HK-2 (cell line): ENCODE data around the gene CARMIL1.
"Not testable (repeated sequence)": the region's sequence is repeated elsewhere in the genome, so short reads cannot be mapped to it uniquely, and the experiment has no call there.

Source experiments
- DNase-seq: peaks from one replicate; pipeline ENCODE4 v3.0.0-alpha.2; 2018; ENCODE audit not compliant: unreplicated experiment

Gene CARMIL1

DNA sequence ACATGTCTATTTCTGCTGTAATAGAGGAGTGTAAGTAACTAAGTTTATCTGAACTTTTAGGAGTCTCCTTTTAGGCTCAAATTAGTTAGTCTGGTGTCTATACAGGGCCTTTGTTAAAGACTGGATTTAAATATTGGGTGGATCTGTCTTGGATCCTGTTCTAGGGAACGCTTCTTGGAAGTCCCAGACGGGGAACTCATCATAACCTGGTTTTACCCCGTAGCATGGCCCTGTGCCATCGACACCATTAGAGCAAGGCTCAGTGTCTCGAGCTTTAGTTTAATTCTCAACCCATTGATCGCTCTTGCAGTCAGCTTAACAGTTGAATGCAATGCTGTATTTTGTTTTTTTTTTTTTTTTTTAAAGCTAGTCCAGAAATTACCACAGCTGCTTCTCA is 89.9 kb downstream of the CARMIL1 start:
- DNase-seq = no peak

DNA sequence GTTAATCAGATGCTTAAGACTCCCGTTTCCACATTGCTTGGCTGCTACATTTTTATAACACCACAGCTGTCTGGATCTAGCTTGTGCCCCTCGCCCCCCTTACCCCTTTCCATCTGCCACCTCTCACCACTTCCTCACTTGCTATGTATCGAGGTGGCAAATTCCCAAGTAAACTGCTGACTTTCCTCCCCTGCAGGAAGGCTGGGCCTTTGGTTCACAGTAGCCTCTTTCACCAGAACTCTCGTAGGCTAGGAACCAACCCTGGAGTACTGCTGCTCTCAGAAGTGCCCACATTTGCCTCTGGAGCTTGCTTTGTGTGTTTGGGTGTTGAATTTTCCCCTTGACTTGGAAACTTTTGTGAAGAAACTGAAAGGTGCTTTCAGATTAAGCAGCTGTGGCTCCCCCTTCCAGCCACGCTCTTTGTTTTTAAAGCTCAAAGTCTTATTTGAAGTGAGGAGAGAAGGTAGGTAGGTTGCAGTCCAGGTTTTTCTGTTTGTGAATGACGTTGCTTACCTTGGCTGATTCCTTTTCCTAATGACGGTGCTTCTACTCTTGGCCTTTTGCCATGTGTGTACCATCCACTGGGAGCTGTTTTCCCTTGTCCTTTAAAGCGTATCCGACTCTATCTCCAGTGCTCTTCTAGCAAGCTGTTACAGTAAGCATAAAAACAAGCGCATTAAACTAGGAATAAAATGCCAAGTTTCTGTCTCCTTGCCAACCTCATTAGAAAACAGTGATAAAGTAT is 90.4 kb downstream of the CARMIL1 start:
- no peak for DNase-seq

DNA sequence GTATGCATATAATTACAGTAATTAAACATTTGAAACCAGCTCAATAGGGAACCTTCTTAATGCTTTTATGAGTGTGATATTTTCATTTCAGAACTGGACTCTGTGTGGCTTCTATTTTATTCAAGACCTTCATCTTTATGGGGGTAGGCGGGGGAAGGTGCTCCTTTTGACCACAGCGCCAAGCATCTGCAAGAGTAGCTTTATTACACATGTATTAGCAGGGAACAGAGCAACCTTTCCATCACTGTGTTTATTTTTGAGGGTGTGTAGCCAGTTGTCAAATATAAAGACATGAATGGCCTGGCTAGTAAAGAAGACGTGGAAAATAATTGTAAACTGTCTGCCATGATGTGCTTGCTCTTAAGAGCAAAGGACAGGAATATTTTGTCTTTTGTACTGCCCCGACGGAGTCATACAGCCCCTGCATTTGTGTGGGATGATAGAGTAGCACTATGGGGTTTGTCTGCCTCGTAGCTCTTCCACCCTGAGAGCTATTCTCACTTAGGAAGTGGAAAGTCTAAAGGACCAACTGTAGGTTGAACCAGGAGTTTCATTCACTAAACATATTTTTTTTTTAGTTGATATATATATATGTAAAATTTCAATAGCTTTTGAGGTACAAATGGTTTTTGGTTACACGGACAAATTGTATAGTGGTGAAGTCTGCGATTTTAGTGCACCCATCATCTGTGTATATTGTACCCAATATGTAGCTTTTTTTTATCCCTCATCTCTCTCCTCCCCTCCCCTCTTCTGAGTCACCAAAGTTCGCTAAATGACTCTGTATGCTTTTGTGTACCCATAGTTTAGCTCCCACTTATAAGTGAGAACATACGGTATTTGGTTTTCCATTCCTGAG is 91.2 kb downstream of the CARMIL1 start:
- no peak for DNase-seq

DNA sequence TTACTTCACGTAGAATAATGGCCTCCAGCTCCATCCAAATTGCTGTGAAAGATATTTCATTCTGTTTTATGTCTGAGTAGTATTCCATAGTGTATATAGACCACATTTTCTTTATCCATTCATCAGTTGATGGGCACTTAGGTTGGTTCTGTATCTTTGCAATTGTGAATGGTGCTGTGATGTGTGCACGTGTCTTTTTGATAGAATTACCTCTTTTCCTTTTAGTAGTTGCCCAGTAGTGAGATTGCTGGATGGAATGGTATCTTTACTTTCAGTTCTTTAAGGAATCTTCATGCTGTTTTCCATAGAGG is 91.8 kb downstream of the CARMIL1 start:
- no peak for DNase-seq

DNA sequence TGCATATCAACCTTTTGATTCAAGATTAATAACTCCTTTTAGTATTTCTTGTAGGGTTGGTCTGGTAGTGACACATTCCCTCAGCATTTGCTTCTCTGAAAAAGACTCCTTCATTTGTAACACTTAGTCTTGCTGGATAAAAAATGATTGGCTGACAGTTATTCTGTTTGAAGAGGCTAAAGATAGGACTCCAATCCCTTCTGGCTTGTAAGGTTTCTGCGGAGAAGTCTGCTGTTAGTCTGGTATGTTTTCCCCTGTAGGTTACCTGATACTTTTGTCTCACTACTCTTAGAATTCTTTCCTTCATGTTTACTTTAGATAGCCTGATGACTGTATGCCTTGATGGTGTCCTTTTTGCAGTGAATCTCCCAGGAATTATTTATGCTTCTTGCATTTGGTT is 96.0 kb downstream of the CARMIL1 start:
- DNase-seq = no peak

DNA sequence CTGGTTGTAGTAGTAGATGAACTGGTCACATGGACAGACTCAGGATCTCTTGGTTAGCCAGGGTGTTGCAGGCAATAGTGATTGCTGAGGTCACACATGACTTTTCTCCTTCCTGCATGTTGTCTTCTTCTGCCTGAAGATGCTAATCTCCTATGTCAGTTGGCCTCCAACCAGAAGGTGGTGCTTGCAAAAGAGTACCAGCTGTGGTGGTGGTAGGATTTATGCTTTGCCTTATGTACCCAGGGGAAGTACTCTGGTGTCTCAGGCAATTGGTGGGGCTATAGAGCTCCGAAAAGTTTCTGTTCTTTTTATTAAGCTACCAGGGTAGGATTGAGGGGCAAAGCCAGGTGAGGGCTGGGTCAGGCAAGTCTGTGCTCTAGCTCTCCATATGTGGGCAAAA is 98.5 kb downstream of the CARMIL1 start:
- DNase-seq = no peak

DNA sequence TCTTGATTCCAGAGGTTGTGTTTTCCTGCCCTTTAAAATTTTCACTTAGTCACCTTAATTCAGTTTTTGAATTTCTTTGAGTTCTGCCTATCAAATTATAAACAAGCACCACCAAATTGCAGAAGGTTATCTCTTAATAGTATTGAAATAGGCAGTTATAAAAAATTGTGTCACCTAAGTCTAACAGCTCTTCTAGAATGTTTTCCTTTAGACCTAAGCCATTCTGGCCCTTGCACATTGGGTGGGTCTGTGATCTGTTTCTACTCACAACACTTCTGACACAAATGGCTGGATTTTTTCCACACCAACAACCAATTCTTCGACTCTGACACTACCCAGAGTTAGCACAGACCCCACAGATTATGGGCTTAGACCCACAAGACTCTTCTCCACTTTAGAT is 101.9 kb downstream of the CARMIL1 start:
- no peak for DNase-seq

DNA sequence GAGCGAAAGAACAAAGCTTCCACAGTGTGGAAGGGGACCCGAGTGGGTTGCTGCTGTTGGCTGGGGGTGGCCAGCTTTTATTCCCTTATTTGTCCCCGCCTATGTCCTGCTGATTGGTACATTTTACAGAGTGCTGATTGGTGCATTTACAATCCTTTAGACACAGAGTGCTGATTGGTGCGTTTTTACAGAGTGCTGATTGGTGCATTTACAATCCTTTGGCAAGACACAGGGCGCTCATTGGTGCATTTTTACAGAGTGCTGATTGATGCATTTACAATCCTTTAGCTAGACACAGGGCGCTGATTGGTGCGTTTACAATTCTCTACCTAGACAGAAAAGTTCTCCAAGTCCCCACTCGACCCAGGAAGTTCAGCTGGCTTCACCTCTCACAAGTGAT is 103.3 kb downstream of the CARMIL1 start:
- not testable (repeated sequence) for DNase-seq

DNA sequence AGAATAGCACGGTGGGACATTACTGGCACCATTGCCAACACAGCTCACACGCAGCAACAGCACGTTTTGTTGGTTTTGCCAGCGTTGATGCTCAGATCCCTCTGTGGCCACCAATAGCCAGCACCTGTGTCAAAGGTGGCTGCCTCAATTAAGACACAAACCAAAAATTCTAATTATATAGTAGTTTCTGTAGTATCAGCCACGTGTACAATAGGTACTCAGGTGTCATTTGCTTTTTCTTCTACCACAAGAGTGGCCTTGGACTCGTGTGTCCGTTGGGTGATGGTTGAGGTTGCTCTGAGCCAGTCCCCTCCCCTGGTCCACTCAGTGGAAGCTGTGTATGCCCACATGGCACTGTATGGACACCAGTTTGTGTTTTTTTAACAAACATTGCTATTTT is 105.1 kb downstream of the CARMIL1 start:
- no peak for DNase-seq

DNA sequence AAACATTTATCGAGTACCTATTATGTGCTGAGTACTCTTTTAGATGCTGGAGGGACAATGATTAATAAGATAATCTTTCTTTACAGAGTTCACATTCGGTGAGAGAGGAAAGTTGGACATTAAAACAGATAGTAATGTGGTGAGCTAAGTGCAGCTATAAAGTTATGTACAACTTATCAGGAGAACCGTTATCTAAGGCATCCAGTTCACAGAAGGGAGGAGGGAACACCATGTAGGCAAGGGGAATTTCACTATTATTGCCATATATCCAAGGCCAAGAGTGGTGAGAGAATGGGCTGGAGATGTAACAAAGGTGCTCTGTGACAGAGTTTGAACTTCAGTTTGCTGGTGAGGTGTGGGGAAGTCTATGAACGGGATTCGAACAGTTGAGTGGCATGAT is 105.8 kb downstream of the CARMIL1 start:
- DNase-seq = no peak

DNA sequence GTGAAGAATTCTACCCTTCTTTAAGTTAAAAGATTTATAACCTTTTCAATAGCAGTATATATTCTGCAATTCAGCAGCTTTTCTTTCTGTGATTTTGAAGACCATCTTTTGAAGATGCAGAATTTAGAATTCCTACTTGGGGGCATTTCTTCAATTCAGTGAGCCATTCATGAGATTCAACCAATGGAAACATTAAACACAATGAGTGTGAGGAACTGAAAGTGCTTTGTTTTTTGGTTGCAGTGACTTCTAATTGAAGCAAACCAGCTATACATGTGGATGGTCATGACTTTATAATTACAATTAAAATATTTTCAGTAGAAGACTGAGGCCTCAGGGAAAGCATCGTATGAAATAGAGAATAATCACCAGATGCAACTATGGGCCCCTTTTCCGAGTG is 108.3 kb downstream of the CARMIL1 start:
- DNase-seq = no peak

DNA sequence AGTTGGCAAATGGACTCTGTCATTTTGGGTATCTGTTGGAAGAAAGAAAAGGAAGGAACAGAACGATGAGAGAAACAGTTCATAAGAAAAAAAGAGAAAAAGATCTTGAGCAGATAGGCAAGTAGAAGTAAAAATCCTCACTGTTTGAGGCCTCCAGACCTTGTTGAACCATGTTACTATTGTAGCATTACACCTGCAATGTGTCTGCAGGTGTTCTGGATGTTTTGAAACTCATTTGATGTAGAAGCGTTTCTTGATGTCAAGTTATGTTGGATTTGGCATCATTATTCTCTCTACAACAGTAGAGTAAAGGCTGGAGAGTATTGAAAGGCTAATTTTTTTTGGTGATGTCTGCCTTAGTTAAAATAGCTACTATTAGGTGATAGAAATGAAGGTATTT is 108.7 kb downstream of the CARMIL1 start:
- no peak for DNase-seq

DNA sequence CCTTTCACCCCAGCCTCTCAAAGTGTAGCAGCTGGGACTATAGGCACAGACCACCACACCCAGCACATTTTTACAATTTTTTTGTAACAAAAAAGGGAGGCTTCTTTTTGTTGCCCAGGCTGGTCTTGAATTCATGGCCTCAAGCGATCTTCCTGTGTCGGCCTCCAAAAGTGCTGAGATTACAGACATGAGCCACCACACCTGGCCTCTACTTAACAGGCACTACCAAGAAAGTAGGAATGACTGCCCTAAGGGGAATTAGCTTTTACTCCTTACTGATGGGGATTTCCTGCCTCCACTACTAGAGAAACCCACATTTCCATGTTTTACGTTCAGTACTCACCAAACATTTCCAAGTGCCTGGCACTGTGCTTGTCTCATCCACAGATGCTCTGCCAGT is 109.6 kb downstream of the CARMIL1 start:
- DNase-seq = no peak

DNA sequence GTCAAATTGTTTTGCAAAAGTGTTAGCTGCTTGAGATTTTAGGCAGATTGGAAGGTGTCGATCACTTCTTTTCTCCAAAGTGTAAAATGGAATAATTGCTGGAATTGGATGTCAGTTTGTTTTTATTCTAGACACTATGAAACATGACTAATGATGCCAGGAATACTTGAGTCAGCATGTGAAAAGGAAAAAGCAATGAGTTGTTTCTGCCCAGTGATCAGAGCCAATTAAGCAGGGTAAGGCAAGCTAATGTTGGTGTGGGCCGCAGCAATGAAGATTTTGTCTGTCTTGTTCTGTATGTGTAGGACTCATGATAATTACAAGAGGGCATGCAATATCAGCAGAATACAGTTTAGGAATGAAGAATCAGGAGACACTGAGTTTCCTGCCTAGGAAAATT is 110.3 kb downstream of the CARMIL1 start:
- no peak for DNase-seq

DNA sequence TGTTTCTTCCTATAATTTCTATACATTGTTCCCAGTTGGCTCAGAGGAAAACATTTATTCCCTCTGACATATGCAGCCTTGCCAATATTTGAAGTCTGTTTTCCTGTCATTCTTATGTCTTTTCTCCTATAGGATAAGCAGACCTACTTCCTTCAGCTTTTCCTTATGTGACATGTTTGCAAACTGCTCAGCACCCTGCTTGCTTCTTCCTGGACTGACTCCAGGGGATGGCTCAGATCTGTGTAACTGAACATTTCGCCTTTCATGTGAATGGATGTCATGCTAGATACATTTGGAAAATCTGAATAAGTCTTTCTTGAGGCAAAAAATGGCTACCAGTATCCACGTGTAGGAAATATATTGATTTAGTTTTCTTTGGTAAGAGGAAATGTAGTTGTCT is 113.2 kb downstream of the CARMIL1 start:
- DNase-seq = no peak

DNA sequence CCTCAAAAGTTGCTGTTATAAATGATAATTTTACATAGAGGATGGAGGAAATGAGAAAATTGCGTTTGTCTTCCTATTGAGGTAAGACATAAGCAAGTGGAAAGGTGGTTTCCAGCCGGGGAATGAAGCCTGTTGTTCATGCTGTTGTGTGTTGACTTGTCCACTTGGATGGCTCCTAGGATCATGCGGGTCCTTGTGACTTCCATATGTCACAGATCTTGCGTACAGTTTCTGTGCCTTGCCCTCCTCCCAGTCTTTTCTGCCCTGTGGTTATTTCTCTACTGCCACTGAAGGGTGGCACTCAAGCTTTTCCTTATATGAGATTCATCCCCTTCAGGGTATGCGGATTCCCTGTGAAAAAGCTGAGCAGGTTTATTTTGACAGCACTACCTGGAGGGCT is 116.6 kb downstream of the CARMIL1 start:
- DNase-seq = no peak

DNA sequence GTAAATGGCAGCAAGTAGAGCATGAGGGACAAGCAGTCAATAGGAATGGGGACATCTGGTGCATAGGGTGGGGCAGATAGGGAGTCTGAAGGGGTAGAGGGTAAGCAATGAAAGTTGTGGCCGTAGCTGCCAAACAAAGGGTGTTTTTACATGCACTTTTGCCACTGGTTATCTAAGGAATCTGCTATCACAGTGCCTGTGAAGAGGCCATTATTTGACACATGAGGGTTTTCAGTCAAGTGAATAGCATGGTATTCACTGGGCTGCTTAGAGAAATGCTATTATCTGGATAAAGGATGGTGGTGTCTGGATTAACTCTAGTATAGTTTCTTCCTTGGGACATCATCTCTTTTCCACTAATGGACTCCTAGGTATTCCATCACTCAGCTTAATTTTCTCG is 118.2 kb downstream of the CARMIL1 start:
- DNase-seq = no peak

DNA sequence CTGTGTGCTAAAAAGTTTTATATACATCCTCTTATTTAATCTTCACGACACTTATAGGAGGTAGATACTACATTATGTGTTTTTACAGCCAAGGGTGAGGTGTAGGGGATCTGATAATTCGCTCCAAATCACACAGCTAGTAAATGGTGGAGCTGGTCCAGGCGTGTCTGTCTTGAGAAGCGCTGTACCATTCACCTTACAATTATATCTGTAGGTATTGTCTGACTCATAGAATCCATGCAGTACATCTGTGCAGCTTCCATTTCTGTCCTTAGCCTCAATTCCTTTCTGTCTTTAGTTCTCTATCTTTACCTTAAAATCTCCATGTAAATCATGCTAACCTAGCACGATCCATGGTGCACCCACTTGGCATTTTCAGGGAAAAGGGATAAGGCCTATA is 120.7 kb downstream of the CARMIL1 start:
- no peak for DNase-seq

DNA sequence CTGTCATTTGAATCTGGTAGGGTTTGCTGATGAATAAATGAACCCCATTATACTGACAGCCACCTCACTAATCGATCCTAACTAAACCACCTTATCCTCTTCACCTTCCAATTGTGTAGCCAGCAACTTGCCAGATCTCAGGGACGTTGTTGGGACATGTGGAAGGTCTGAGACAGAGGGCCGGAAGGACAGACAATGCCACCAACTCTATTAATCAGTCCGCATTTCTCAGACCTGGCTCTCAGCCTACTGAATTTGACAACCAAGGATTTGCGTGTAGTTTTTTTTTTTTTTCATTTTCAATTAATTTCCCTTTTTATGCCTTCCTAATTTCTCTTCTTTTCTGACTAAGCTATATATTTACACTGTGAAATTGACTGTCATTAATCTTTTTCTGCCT is 122.5 kb downstream of the CARMIL1 start:
- no peak for DNase-seq

DNA sequence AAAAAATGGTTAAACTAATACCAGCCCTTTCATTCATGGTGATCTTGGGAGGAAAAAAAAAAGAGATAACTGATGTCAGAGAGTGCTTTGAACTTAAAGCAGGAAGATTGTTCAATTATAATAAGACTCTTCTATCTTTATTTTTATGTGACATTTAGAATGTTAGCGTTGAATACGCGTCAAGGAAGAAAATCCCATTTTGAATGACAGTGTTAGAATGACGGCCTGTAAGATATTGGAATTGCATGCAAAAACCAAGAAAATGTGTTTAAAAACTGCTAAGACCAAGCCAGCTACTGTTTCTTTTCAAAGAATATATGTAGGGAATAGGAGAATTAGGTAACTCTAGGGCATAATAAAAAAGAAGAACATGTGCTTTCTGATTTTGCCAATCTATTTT is 123.0 kb downstream of the CARMIL1 start:
- DNase-seq = no peak

DNA sequence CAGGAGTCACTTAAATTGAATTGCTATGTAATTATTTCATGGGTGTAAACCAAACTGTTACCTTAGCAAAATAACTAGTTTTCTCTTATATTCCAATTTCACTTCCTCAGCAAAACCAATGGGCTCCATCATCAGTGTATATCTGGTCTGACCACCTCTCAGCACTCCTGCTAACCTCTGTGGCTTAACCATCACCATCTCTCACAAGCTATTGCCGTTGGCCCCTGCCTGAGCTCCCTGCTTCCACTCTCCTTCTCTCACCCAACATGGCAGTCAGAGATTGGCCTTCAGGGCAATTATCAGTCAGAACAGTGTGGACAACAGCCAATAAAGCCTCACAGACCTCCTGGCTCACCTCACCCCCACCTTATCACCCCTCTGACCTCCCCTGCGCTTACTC is 124.0 kb downstream of the CARMIL1 start:
- DNase-seq = no peak

DNA sequence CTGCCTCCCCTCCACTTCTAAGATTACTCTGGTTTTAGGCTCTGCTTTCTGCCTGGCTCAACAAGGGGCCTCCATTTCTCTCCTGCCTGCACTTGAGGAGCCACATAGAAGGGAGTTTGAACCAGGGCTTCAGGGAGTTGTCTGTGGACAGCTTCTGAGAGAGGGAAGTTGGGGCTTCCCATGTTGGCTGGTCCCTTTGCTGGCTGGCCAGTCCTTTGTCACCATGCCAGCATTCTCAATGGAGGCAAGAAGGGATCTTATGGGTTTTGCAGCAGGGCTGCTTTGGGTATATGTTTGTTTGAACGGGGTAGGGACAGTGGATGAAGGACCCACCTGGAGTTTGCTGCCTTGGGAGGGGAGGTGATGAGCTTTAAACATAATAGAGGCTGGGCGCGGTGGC is 124.9 kb downstream of the CARMIL1 start:
- no peak for DNase-seq

DNA sequence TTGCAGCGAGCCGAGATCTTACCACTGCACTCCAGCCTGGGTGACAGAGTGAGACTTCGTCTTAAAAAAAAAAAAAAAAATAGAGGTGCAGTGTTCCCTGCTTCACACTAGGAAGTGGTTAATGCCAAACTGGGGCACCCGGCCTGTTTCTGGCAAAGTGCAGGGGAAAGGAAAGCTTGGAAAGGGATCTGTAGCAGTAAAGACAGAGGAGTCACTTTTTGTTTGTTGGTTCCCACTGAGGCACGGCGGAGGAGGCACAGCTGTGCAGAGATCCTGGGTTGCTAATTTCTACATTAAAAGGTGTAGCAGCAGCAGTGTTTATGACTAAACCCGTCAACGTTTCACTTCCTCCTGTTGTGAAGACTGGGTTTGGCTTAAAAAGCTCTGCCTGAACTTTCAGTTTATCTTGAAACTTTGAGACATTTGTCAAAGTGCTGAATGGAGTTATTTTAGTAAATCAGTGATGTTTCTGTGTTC is 125.6 kb downstream of the CARMIL1 start:
- DNase-seq = no peak

DNA sequence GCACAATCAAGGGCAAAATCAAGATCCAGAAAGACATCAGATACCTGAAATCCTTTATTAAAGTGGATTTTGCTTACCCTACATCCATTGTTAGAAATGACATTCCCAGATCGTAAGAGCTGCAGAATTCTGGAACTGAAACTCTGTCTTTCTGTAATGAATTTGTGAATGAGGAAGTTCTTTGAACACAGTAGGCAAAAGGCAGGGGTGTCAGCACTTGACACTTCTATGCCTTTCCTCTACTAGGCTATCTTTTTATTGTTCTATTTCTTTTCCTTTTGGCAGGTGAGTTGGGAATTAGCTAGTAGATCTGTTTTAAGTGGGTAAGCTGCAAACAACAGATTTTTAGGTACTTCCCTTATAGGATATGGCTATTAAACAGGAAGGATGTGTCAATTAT is 126.3 kb downstream of the CARMIL1 start:
- no peak for DNase-seq
